Sigmoid colon (tissue), 7 donors: Measurements from ENCODE around the gene DENND5B. TPM values are rescaled to one million over a fixed set of nuclear protein-coding genes. Genes with fewer than 3 reads are reported as not detected.

Experiments used
- DNase-seq: peaks from one replicate; pipeline ENCODE4 v3.0.0-alpha.2; 2019
- H3K27ac ChIP-seq, 4 donors: fragments of 200-600 bp; sonication (generic); one replicate each; pipeline ENCODE4 v1.5.1; 2016 to 2019; ENCODE audit warnings: mild to moderate bottlenecking in 1 of 4
- H3K27me3 ChIP-seq, 3 donors: fragments of 200-600 bp; sonication (generic); one replicate each; pipeline ENCODE4 v1.5.1; 2019; ENCODE audit warnings: mild to moderate bottlenecking in 1 of 3
- H3K36me3 ChIP-seq, 4 donors: fragments of 200-600 bp; sonication (generic); one replicate each; pipeline ENCODE4 v1.5.1; 2016 to 2019
- H3K4me1 ChIP-seq, 4 donors: fragments of 200-600 bp; sonication (generic); one replicate each; pipeline ENCODE4 v1.5.1; 2017 to 2019
- H3K4me3 ChIP-seq, 4 donors: fragments of 200-600 bp; sonication (generic); one replicate each; pipeline ENCODE4 v1.5.1; 2017 to 2019; ENCODE audit warnings: mild to moderate bottlenecking in 2 of 4, moderate library complexity in 1 of 4
- H3K9me3 ChIP-seq, 4 donors: fragments of 200-600 bp in 3 of 4; sonication (generic) in 3 of 4; one replicate each; pipeline versions ENCODE4 v1.5.1 to v1.6.1; 2013 to 2019
- CTCF ChIP-seq, 4 experiments: fragments of 450-650 bp in 3 of 4; fragments of 200-600 bp in 1 of 4; IDR thresholded peaks; one replicate each; pipeline ENCODE4 v1.5.1; 2016 to 2019; ENCODE audit warnings: antibody characterized with exemption in 4 of 4, mild to moderate bottlenecking in 3 of 4, moderate library complexity in 2 of 4
- EP300 ChIP-seq, 4 donors: sonication (generic); formaldehyde crosslinking; IDR thresholded peaks; one replicate each; pipeline ENCODE4 v1.6.1; 2017; ENCODE audit warnings: antibody characterized with exemption in 4 of 4
- POLR2A ChIP-seq, 2 donors: fragments of 450-650 bp; IDR thresholded peaks; one replicate each; pipeline ENCODE4 v1.6.1; 2016; ENCODE audit warnings: antibody characterized with exemption in 2 of 2, mild to moderate bottlenecking in 2 of 2, moderate library complexity in 2 of 2
- POLR2AphosphoS5 ChIP-seq, 4 donors: sonication (generic); formaldehyde crosslinking; IDR thresholded peaks; one replicate each; pipeline ENCODE4 v1.6.1; 2017; ENCODE audit warnings: antibody characterized with exemption in 4 of 4
- WGBS, 2 donors: extraction: QIAGEN DNeasy Blood & Tissue Kit; methylation state at CpG; one replicate each; pipeline ENCODE4 v1.1.7; 2013; 5-methylcytosine and 5-hydroxymethylcytosine counted together
- intact Hi-C: fragments of 100-400 bp; cut with DNase I; formaldehyde crosslinking; loops from one replicate; pipeline ENCODE4 v1.15.1; 2023
- polyA plus RNA-seq, 3 donors: library from polyadenylated mRNA; stranded (reverse); fragments of 200-250 nt; gene quantifications; one replicate each; pipeline ENCODE4 v1.2.3, GENCODE V29; 2013
- total RNA-seq, 4 donors: library from RNA; depleted of rRNA; stranded (reverse); fragments of >200 nt; gene quantifications; one replicate each; pipeline ENCODE4 v1.1.0, GENCODE V29; 2016
- donor health status: healthy with polysubstance abuse.
- donor health status: Bipolar disorder and iron deficiency.
- donor health status: healthy.

DENND5B gene
- total and polyA plus RNA-seq, 7 donors = 2.4 to 34.3 (median 19.5) TPM

- Histone ChIP-seq H3K4me3 (no peak overlapping the region), H3K4me1 (no peaks in the 10 kb centered on the region), H3K36me3 (no peaks in the 10 kb centered on the region), H3K9me3 (peaks cover 0 to 5% (median 1%) of the 10 kb centered on the region in 4 donors), H3K27me3 (no peaks in the 10 kb centered on the region), H3K27ac (no peak overlapping the region)
- DNase-seq = no peak
- WGBS, 2 donors = 71 to 86% methylated on average over 3 of the region's 3 CpGs
- intact Hi-C loops = no loop called here
- no peak for TF ChIP-seq POLR2A (IDR thresholded peaks at IDR 0.05)
- TF ChIP-seq EP300 (IDR thresholded peaks at IDR 0.05) = no peak
- TF ChIP-seq CTCF (IDR thresholded peaks at IDR 0.05) = no peak
- no peak for TF ChIP-seq POLR2AphosphoS5 (IDR thresholded peaks at IDR 0.05)
These were observed 12.6 kb upstream of the DENND5B start for GRCh38 chr12:31603546-31604009.

GRCh38 chr12:31600750-31601149, 9.8 kb upstream of the DENND5B start:
- TF ChIP-seq CTCF (IDR thresholded peaks at IDR 0.05) (no peak), EP300 (IDR thresholded peaks at IDR 0.05) (no peak), POLR2A (IDR thresholded peaks at IDR 0.05) (no peak), POLR2AphosphoS5 (IDR thresholded peaks at IDR 0.05) (no peak)
- intact Hi-C loops = no loop called here
- 86 to 88% methylated on average over 4 of the region's 4 CpGs for WGBS, 2 donors
- no peaks in the 10 kb centered on the region for H3K27me3 ChIP-seq
- no peaks in the 10 kb centered on the region for H3K4me1 ChIP-seq
- no peak for DNase-seq
- H3K9me3 ChIP-seq = no peaks in the 10 kb centered on the region
- no peak overlapping the region for H3K4me3 ChIP-seq
- H3K27ac ChIP-seq = no peak overlapping the region
- no peaks in the 10 kb centered on the region for H3K36me3 ChIP-seq

- Histone ChIP-seq H3K36me3 (no peaks in the 10 kb centered on the region), H3K27ac (no peak overlapping the region), H3K9me3 (no peaks in the 10 kb centered on the region), H3K27me3 (no peaks in the 10 kb centered on the region), H3K4me3 (no peak overlapping the region), H3K4me1 (no peaks in the 10 kb centered on the region)
- WGBS, 2 donors = 75 to 84% methylated on average over 5 of the region's 5 CpGs
- no peak for DNase-seq
- intact Hi-C loops = no loop called here
- no peak for TF ChIP-seq EP300 (IDR thresholded peaks at IDR 0.05)
- no peak for TF ChIP-seq POLR2AphosphoS5 (IDR thresholded peaks at IDR 0.05)
- TF ChIP-seq POLR2A (IDR thresholded peaks at IDR 0.05) = no peak
- TF ChIP-seq CTCF (IDR thresholded peaks at IDR 0.05) = no peak
These were observed 9.3 kb upstream of the DENND5B start for GRCh38 chr12:31600252-31600651.

- WGBS, 2 donors = 74 to 92% methylated on average over 4 of the region's 4 CpGs
- DNase-seq = no peak
- intact Hi-C loops = no loop called here
- Histone ChIP-seq H3K4me3 (no peak overlapping the region), H3K9me3 (no peaks in the 10 kb centered on the region), H3K27me3 (no peaks in the 10 kb centered on the region), H3K27ac (no peak overlapping the region), H3K36me3 (no peaks in the 10 kb centered on the region), H3K4me1 (no peaks in the 10 kb centered on the region)
- TF ChIP-seq CTCF (IDR thresholded peaks at IDR 0.05) = no peak
- no peak for TF ChIP-seq POLR2AphosphoS5 (IDR thresholded peaks at IDR 0.05)
- no peak for TF ChIP-seq EP300 (IDR thresholded peaks at IDR 0.05)
- TF ChIP-seq POLR2A (IDR thresholded peaks at IDR 0.05) = no peak
These were observed 8.1 kb upstream of the DENND5B start for GRCh38 chr12:31599053-31599452.

GRCh38 chr12:31597066-31597465, 6.1 kb upstream of the DENND5B start:
- Histone ChIP-seq H3K4me1 (peaks cover 0 to under 1% (median under 1%) of the 10 kb centered on the region in 4 donors), H3K36me3 (no peaks in the 10 kb centered on the region), H3K4me3 (no peak overlapping the region), H3K27ac (no peak overlapping the region), H3K9me3 (no peaks in the 10 kb centered on the region), H3K27me3 (no peaks in the 10 kb centered on the region)
- TF ChIP-seq EP300 (IDR thresholded peaks at IDR 0.05) (no peak), CTCF (IDR thresholded peaks at IDR 0.05) (no peak), POLR2A (IDR thresholded peaks at IDR 0.05) (no peak), POLR2AphosphoS5 (IDR thresholded peaks at IDR 0.05) (no peak)
- DNase-seq = no peak
- WGBS, 2 donors = 90 to 95% methylated on average over 8 of the region's 8 CpGs
- intact Hi-C loops = no loop called here
